K562 (cell line): Measurements from ENCODE around the gene CYS1. TPM values are rescaled to one million over a fixed set of nuclear protein-coding genes. Genes with fewer than 3 reads are reported as not detected.
A peak's percentile ranks its signal among the peaks of the same experiment; 100 is the strongest.

Experiments
- ADNP ChIP-seq: fragments of 200-800 bp; sonication (Bioruptor generic); IDR thresholded peaks from 2 replicates; pipeline ENCODE4 v1.6.1; 2016; ENCODE audit warnings: missing genetic modification characterization, missing compliant biosample characterization
- ATF3 ChIP-seq, 2 experiments: fragments of 450-650 bp in 1 of 2; sonication (generic) in 1 of 2; formaldehyde crosslinking in 1 of 2; IDR thresholded peaks in 1 of 2; conservative IDR thresholded peaks in 1 of 2; 2 replicates each; pipeline versions ENCODE4 v1.6.1 to v1.8.1; 2016 to 2023; ENCODE audit warnings: mild to moderate bottlenecking in 2 of 2, moderate library complexity in 2 of 2, inconsistent platforms in 1 of 2, missing genetic modification reagents in 1 of 2
- CHCHD3 ChIP-seq: fragments of 250-450 bp; sonication (Bioruptor Pico); IDR thresholded peaks from 2 replicates; pipeline ENCODE4 v2.1.2; 2022; ENCODE audit warnings: mild to moderate bottlenecking
- CLOCK ChIP-seq: fragments of 250-450 bp; sonication (Bioruptor Pico); IDR thresholded peaks from 2 replicates; pipeline ENCODE4 v1.4.0; 2020; ENCODE audit warnings: mild to moderate bottlenecking, moderate library complexity, borderline replicate concordance
- DACH1 ChIP-seq: fragments of 450-650 bp; IDR thresholded peaks from 2 replicates; pipeline ENCODE4 v1.6.1; 2018; ENCODE audit not compliant: partially characterized antibody
- DDX20 ChIP-seq: fragments of 450-650 bp; IDR thresholded peaks from 2 replicates; pipeline ENCODE4 v1.6.1; 2016; ENCODE audit warnings: missing genetic modification characterization, low read depth, mild to moderate bottlenecking, missing compliant biosample characterization, moderate library complexity
- DMBX1 ChIP-seq: fragments of 250-450 bp; sonication (Bioruptor Pico); IDR thresholded peaks from 2 replicates; pipeline ENCODE4 v1.8.0; 2022; ENCODE audit warnings: inconsistent platforms, mild to moderate bottlenecking, moderate library complexity, borderline replicate concordance
- FOXA3 ChIP-seq, 2 experiments: fragments of 450-650 bp in 1 of 2; sonication (generic) in 1 of 2; formaldehyde crosslinking; IDR thresholded peaks in 1 of 2; conservative IDR thresholded peaks in 1 of 2; 2 replicates each; pipeline versions ENCODE4 v1.4.0 to v1.8.0; 2020 to 2022; ENCODE audit warnings: mild to moderate bottlenecking in 2 of 2, missing genetic modification reagents in 1 of 2
- FOXK1 ChIP-seq: sonication (generic); formaldehyde crosslinking; IDR thresholded peaks from 2 replicates; pipeline ENCODE4 v1.8.0; 2022; ENCODE audit warnings: missing genetic modification reagents, mild to moderate bottlenecking, borderline replicate concordance
- JUND ChIP-seq, 2 experiments: IDR thresholded peaks; 2 replicates in 1 of 2; 3 replicates in 1 of 2; pipeline ENCODE4 v1.6.1; 2011; ENCODE audit warnings: borderline replicate concordance in 2 of 2, low read depth in 2 of 2, low read length in 2 of 2, improper control_type of control experiment in 1 of 2, missing biosample characterization in 1 of 2, missing genetic modification characterization in 1 of 2, missing genetic modification reagents in 1 of 2
- KAT8 ChIP-seq: fragments of 450-650 bp; IDR thresholded peaks from 2 replicates; pipeline ENCODE4 v1.6.1; 2016; ENCODE audit warnings: low read depth, mild to moderate bottlenecking
- LCOR ChIP-seq: sonication (generic); formaldehyde crosslinking; IDR thresholded peaks from 2 replicates; pipeline ENCODE4 v1.8.0; 2022; ENCODE audit warnings: mild to moderate bottlenecking, missing genetic modification reagents
- NR0B1 ChIP-seq: fragments of 450-650 bp; IDR thresholded peaks from one replicate; pipeline ENCODE4 v1.6.1; 2018; ENCODE audit warnings: mild to moderate bottlenecking, moderate library complexity; ENCODE audit not compliant: partially characterized antibody
- NUFIP1 ChIP-seq: fragments of 450-650 bp; IDR thresholded peaks from 2 replicates; pipeline ENCODE4 v1.6.1; 2018; ENCODE audit not compliant: partially characterized antibody
- PHF20 ChIP-seq: fragments of 450-650 bp; IDR thresholded peaks from 2 replicates; pipeline ENCODE4 v1.6.1; 2018; ENCODE audit not compliant: partially characterized antibody
- PRMT5 ChIP-seq: sonication (generic); formaldehyde crosslinking; IDR thresholded peaks from 2 replicates; pipeline ENCODE4 v1.5.0; 2020; ENCODE audit warnings: missing genetic modification reagents
- TAF7 ChIP-seq: fragments of 450-650 bp; IDR thresholded peaks from 2 replicates; pipeline ENCODE4 v1.6.1; 2016; ENCODE audit warnings: missing genetic modification characterization, missing compliant biosample characterization
- TAF9B ChIP-seq: fragments of 450-650 bp; IDR thresholded peaks from 2 replicates; pipeline ENCODE4 v1.6.1; 2018; ENCODE audit warnings: mild to moderate bottlenecking; ENCODE audit not compliant: partially characterized antibody
- TEAD1 ChIP-seq, 2 experiments: fragments of 450-650 bp in 1 of 2; sonication (generic) in 1 of 2; formaldehyde crosslinking; IDR thresholded peaks; 2 replicates each; pipeline versions ENCODE4 v1.4.0 to v1.8.0; 2020 to 2022; ENCODE audit warnings: mild to moderate bottlenecking in 2 of 2, missing genetic modification reagents in 1 of 2
- U2AF1 ChIP-seq: fragments of 200-400 bp; formaldehyde crosslinking; optimal IDR thresholded peaks from 2 replicates; pipeline ENCODE3; 2017; ENCODE audit warnings: mild to moderate bottlenecking, low read depth, low read length, moderate library complexity
- ZNF124 ChIP-seq: sonication (generic); formaldehyde crosslinking; IDR thresholded peaks from 2 replicates; pipeline ENCODE4 v1.8.1; 2022; ENCODE audit warnings: missing genetic modification reagents
- ZNF77 ChIP-seq: fragments of 250-450 bp; sonication (Bioruptor Pico); IDR thresholded peaks from 2 replicates; pipeline ENCODE4 v1.5.0; 2020
- polyA plus RNA-seq, 8 experiments: library from polyadenylated mRNA; depleted of rRNA in 4 of 8; stranded (reverse) in 5 of 8; unstranded in 3 of 8; fragments of >200 nt; fragmentation: Nextera tagmentation in 2 of 8; fragmentation: Illumina TruSeq in 1 of 8; extraction: Ambion mirVana in 2 of 8; extraction: Trizol in 1 of 8; gene quantifications; 2 replicates each; pipeline versions ENCODE4 v1.2.1 to v1.2.3, GENCODE V29; 2011 to 2014; ENCODE audit warnings: inconsistent platforms in 1 of 8, missing spikeins in 1 of 8
- total RNA-seq, 7 experiments: library from RNA; depleted of rRNA in 6 of 7; stranded (reverse); fragments of >200 nt in 6 of 7; fragmentation: Illumina TruSeq in 2 of 7; extraction: Trizol in 2 of 7; gene quantifications; 2 replicates each; pipeline versions ENCODE4 v1.2.1 to v1.2.3, GENCODE V29; 2011 to 2021; ENCODE audit warnings: low replicate concordance in 1 of 7

CYS1 gene
- total and polyA plus RNA-seq, 9 of the 15 experiments (the other 6 are each of a cell fraction or from before 2014, with no cell fraction given): 0.11 to 0.13 TPM; not detected in 7

- TF ChIP-seq ATF3 (IDR thresholded peaks at IDR 0.05): peak; percentile 50; the same call in 1 of the 2 replicates
- TF ChIP-seq ATF3 (CRISPR knock-in tag; conservative IDR thresholded peaks at IDR 0.05): no peak
- no peak for TF ChIP-seq CLOCK (CRISPR knock-in tag)
- peak; percentile 31; the same call in 1 of the 2 replicates for TF ChIP-seq LCOR (CRISPR knock-in tag)
- peak; percentile 74 for TF ChIP-seq TAF9B
- no peak for TF ChIP-seq NR0B1
- no peak for TF ChIP-seq U2AF1
- no peak for TF ChIP-seq PRMT5 (CRISPR knock-in tag)
- peak; percentile 91 for TF ChIP-seq DACH1
- TF ChIP-seq ADNP (tag): no peak
- TF ChIP-seq PHF20: peak; percentile 38
- peak; percentile 66; the same call in 1 of the 2 replicates for TF ChIP-seq TAF7 (tag)
- no peak for TF ChIP-seq FOXA3 (CRISPR knock-in tag; conservative IDR thresholded peaks at IDR 0.05 in 1 of 2, IDR thresholded peaks at IDR 0.05 in 1 of 2)
- no peak; the same call in 1 of the 2 replicates for TF ChIP-seq JUND (IDR thresholded peaks at IDR 0.05; ENCODE audit: borderline replicate concordance, low read depth, low read length)
- no peak for TF ChIP-seq JUND (tag; IDR thresholded peaks at IDR 0.05; ENCODE audit: borderline replicate concordance, low read depth, low read length)
- 0 out of 4 replicates have a peak, but pooled peaks of 1 of the 2 experiments have one; percentile 47 for TF ChIP-seq TEAD1 (CRISPR knock-in tag; IDR thresholded peaks at IDR 0.05)
- TF ChIP-seq ZNF77 (CRISPR knock-in tag): no peak
- no peak for TF ChIP-seq FOXK1 (CRISPR knock-in tag)
- no peak for TF ChIP-seq DMBX1
- TF ChIP-seq KAT8: no peak
- TF ChIP-seq DDX20 (tag): no peak
- no peak for TF ChIP-seq NUFIP1
- TF ChIP-seq CHCHD3 (CRISPR knock-in tag): no peak
- TF ChIP-seq ZNF124 (CRISPR knock-in tag): no peak
These were observed 22.7 kb downstream of the CYS1 start (continued) for GRCh38 chr2:10057231-10058107.
